GM19467 (cell line): ENCODE data around the gene PLEKHA5.

Experiments used
- ATAC-seq: cut with Tn5 transposase; IDR thresholded peaks from one replicate; pipeline ENCODE4 v1.9.1; 2021; ENCODE audit warnings: mild to moderate bottlenecking, moderate library complexity; ENCODE audit not compliant: unreplicated experiment

Gene PLEKHA5

DNA sequence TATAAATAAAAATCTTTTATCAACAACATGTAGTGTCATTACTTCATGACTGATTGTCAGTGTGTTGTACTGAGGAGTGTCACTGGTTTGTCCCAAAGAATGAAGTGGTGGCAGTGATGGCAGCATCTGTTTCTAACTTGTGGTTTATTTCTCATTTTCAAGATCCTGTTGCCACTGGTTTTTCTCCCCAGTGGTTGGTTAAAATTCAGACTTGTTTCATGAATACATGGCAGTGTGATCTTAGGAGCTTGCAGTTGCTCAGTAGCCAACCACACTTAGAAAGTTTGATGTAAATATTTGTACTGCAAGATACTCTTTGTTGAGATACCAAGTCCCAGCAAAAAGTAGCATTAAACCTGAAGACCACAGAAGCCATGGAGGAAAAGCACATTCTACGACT is 69.8 kb downstream of the PLEKHA5 start:
- ATAC-seq: no peak

DNA sequence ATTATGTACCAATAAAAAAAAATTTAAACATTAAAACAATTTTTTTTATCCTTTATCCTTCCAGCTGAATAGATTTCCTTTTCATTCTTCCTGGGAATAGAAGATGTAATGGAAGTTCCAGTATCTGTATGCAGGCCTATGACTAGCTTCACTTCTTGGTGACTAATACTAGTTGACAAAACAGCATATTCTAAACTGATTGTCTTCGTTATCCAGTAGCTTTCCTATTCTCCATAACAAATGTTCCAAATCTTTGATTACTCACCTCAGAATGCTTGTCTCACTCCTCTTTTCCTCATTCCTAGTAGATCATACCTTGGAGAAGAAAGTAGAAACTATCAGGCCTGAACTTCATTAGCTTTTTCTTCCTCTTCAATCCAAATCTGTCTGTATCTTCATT is 70.7 kb downstream of the PLEKHA5 start:
- ATAC-seq: no peak

DNA sequence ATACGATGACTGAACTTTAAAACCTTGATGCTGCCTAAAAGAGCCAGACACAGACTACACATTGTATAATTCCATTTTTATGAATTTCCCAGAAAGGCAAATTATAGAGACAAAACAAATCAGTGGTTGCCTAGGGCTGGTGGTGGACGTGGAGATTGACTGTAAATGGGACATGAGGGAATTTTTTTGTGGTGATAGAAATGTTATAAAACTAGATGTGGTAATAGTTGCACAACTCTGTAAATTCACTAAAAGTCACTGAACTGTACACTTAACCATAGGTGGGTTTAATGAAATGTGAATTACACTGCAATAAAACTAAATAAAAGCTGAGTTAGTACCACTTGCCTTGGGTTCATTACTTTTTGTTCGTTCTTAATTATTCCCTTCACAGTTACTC is 72.1 kb downstream of the PLEKHA5 start:
- no peak for ATAC-seq

DNA sequence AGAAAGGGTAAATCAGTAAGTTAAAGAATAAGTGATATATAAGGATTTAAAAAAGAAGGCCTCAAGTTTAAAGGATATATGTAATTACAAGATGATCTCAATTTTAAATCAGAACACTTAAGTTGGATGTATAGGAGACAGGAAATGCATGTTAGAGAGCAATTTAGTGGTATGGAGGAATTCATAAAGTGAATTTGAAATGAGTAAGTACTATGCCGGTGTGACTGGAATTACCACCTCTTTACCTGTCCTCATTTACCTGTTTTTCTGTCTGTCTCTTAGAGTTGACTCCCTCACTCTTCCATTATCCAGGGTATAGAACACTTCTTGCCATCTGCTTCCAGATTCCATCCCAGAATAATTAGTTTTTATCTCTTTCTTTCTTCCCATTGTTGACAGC is 73.5 kb downstream of the PLEKHA5 start:
- ATAC-seq: no peak

- ATAC-seq: no peak
Measured at GRCh38 chr12:19203539-19204506, 74.3 kb downstream of the PLEKHA5 start.

- no peak for ATAC-seq
Measured at GRCh38 chr12:19205120-19205519, 75.6 kb downstream of the PLEKHA5 start.

- no peak for ATAC-seq
Measured at GRCh38 chr12:19206493-19207077, 77.1 kb downstream of the PLEKHA5 start.

GRCh38 chr12:19208456-19208855 is 78.9 kb downstream of the PLEKHA5 start:
- ATAC-seq: no peak

DNA sequence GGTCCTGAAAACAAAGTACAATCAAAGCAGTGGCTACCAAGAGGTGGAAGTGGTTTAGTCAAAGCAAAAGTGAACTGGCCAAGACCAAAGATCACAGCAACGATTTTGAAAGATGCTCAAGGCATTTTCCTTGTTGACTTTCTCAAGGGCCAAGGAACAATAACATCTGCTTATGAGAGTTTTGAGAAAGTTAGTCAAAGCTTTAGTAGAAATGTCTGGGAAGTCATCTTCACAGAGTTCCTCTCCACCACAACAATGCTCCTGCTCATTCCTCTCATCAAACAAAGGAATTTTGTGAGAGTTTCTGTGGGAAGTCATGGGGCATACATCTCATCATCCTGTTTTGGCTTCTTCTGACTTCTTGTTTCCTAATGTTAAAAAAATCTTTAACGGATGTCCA is 80.1 kb downstream of the PLEKHA5 start:
- ATAC-seq: no peak

- ATAC-seq: no peak
Measured at GRCh38 chr12:19211802-19212201, 82.3 kb downstream of the PLEKHA5 start.

- no peak for ATAC-seq
Measured at GRCh38 chr12:19212245-19212644, 82.7 kb downstream of the PLEKHA5 start.

DNA sequence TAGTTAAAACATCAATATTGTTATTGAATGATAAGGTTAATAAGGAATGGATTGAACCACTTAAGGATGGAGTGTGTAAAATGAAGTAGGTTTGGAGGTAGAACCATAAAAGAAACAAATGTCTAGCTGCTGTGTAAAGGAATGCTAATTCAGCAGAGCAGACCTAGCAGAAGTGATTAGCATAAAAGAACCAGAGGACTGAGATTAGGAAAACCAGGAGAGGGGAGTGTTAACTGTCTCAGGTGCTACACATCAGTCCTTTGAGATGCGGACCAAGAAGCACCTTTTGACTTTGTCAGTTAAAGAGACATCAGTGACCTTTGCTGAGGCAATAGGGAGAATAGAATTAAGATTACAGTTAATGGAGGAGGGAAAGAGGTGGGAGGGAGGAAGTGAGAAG is 84.5 kb downstream of the PLEKHA5 start:
- ATAC-seq: no peak

- no peak for ATAC-seq
Measured at GRCh38 chr12:19215115-19215514, 85.6 kb downstream of the PLEKHA5 start.

- no peak for ATAC-seq
Measured at GRCh38 chr12:19217446-19217845, 87.9 kb downstream of the PLEKHA5 start.

- ATAC-seq: no peak
Measured at GRCh38 chr12:19220205-19220604, 90.7 kb downstream of the PLEKHA5 start.

DNA sequence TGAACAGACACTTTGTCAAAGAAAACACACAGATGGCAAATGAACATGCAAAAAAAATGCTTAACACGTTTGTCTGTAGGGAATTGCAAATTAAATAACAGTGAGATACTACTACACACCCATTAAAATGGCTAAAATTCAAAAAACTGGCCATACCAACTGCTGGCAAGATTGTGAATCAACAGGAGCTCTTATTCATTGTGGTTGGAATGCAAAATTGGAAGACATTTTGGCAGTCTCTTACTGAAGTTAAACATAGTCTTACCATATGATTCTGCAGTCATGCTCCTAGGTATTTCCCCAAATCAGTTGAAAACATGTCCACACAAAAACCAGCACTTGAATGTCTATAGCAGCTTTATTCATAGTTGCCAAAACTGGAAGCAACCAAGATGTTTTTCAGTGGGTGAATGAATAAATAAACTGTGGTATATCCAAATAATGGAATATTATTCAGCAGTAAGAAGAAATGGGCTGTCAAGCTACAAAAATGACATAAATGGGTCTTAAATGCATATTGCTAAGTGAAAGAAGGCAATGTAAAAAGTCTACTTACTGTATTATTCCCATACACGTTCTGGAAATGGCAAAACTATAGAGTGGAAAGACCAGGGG is 91.4 kb downstream of the PLEKHA5 start:
- ATAC-seq: no peak

- ATAC-seq: no peak
Measured at GRCh38 chr12:19222558-19222957, 93.0 kb downstream of the PLEKHA5 start.

DNA sequence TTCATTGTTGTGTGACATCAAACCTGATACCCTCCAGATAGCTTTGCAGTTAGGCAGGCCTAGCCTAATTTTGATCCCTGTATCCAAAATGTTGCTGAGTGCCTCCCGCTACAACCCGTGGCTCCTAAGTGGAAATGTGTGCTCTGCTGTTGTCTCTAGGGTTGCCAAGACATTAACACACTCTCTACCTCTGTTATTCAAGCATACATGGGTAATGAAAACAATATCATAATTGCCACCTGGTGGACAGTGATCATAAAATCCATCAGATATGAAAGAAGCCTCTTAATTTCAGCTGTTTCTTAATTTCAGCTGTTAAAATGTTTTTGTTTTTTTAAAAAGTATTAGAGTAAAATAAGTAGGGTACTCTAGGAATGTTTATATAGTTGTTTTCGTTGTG is 93.5 kb downstream of the PLEKHA5 start:
- no peak for ATAC-seq

DNA sequence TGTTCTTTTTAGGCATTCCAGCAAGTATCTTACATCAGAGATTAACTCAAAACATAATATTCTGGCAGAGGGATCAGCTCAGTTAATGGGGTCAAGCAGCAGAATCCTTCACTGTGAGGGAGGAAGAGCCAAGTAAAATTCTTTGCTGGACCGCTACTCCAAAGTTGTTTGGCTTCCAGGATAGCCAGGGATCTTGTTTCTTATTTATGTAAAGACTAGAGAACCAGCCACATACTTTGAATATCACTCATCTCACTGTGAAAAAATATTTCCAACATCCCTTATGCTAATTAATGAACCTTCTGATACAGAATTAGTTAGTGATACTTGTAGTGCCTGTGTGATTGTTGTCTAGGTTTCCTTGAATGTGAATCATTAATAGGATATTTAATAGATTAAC is 94.2 kb downstream of the PLEKHA5 start:
- no peak for ATAC-seq

GRCh38 chr12:19224746-19225145 is 95.2 kb downstream of the PLEKHA5 start:
- ATAC-seq: no peak

DNA sequence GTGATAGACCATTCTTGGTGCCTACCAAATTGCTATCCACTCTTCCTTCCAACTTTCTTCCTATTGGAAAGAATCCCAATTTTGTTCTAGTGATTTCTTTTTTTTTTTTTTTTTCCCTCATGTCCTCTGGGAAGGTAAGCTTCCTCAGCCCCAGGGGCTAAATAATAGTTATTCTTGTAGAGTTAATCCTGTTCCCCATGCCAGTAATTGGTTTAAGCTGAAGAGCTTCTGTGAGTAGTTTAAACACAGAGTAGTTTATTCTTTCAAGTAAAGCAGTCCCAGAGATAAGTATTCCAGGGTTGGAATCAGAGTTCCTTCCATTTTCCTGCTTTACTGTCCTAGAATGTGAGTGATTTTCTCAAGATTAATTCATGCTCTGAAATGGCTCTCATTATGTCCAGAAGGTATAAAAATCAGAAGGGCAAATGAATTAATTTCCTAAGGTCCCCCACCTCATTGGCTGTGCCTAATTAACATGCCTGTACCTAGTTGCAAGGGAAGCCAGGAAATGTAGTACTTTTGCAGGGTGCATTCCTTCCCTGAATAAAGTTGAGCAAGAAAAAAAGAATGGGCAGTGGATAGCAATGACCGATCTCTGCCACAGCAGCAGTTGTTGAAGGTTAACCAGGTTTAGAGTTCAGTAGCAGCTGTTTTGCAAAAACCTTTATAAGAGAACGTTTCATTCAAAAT is 97.8 kb downstream of the PLEKHA5 start:
- ATAC-seq: no peak

GRCh38 chr12:19227880-19228210 is 98.3 kb downstream of the PLEKHA5 start:
- ATAC-seq: no peak
